DOHH2 (cell line): ENCODE data around the gene GATC.
A peak's percentile ranks its signal among the peaks of the same experiment; 100 is the strongest.

Source experiments
- H3F3A ChIP-seq: fragments of 200-600 bp; sonication (generic), shearing (Covaris generic); 2 replicates; pipeline ENCODE4 v1.6.0; 2016; ENCODE audit warnings: antibody characterized with exemption, mild to moderate bottlenecking; ENCODE audit not compliant: control insufficient read depth, insufficient read depth
- H3K27ac ChIP-seq: fragments of 200-600 bp; sonication (generic); 2 replicates; pipeline ENCODE4 v1.5.1; 2014; ENCODE audit warnings: low read depth, mild to moderate bottlenecking, low read length, moderate library complexity
- H3K27me3 ChIP-seq: fragments of 200-600 bp; sonication (generic); 2 replicates; pipeline ENCODE4 v1.6.1; 2014; ENCODE audit warnings: mild to moderate bottlenecking, low read length, mixed read lengths; ENCODE audit not compliant: control insufficient read depth
- H3K36me3 ChIP-seq: fragments of 200-600 bp; sonication (generic); 2 replicates; pipeline ENCODE4 v1.6.1; 2014; ENCODE audit warnings: mild to moderate bottlenecking, low read length, moderate library complexity, mixed read lengths; ENCODE audit not compliant: control insufficient read depth
- H3K4me1 ChIP-seq: fragments of 200-600 bp; sonication (generic); 2 replicates; pipeline ENCODE4 v1.6.1; 2014; ENCODE audit warnings: mild to moderate bottlenecking, low read length, mixed read lengths; ENCODE audit not compliant: control insufficient read depth
- H3K4me2 ChIP-seq: fragments of 200-600 bp; sonication (generic); 2 replicates; pipeline ENCODE4 v1.6.0; 2014; ENCODE audit warnings: mild to moderate bottlenecking, low read length, moderate library complexity
- H3K4me3 ChIP-seq: fragments of 200-600 bp; sonication (generic); 2 replicates; pipeline ENCODE4 v1.5.1; 2014; ENCODE audit warnings: mild to moderate bottlenecking, low read length, mixed read lengths
- H3K79me2 ChIP-seq: fragments of 200-600 bp; sonication (generic); 2 replicates; pipeline ENCODE4 v1.6.1; 2014; ENCODE audit warnings: mild to moderate bottlenecking, low read length, mixed read lengths; ENCODE audit not compliant: control insufficient read depth
- H3K9me2 ChIP-seq: fragments of 200-600 bp; sonication (generic); replicated peaks from 2 replicates; pipeline ENCODE4 v1.6.1; 2014; ENCODE audit warnings: mild to moderate bottlenecking, low read length, mixed read lengths; ENCODE audit not compliant: control insufficient read depth
- H3K9me3 ChIP-seq: fragments of 200-600 bp; sonication (generic); 2 replicates; pipeline ENCODE4 v1.6.1; 2014; ENCODE audit warnings: antibody characterized with exemption, low read length, mixed read lengths; ENCODE audit not compliant: control insufficient read depth, insufficient read depth
- H4K20me1 ChIP-seq: fragments of 200-600 bp; sonication (generic); 2 replicates; pipeline ENCODE4 v1.6.0; 2014; ENCODE audit warnings: low read depth, mild to moderate bottlenecking, antibody characterized with exemption, low read length, moderate library complexity; ENCODE audit not compliant: control insufficient read depth, insufficient read depth
- CTCF ChIP-seq: fragments of 200-600 bp; sonication (generic); IDR thresholded peaks from one replicate; pipeline ENCODE4 v1.5.1; 2014; ENCODE audit warnings: antibody characterized with exemption, mild to moderate bottlenecking, low read depth, low read length; ENCODE audit not compliant: poor library complexity, severe bottlenecking
- EZH2phosphoT487 ChIP-seq: fragments of 200-600 bp; sonication (generic); IDR thresholded peaks from 2 replicates; pipeline ENCODE4 v1.6.1; 2017; ENCODE audit warnings: borderline replicate concordance, mild to moderate bottlenecking, antibody characterized with exemption, low read length, moderate library complexity, mixed read lengths

Gene GATC

GRCh38 chr12:120429368-120429767 is 16.9 kb upstream of the GATC start:
- no peaks in the 10 kb centered on the region for H3K79me2 ChIP-seq
- no peaks in the 10 kb centered on the region for H3K9me2 ChIP-seq
- H3F3A ChIP-seq = no peaks in the 10 kb centered on the region
- H3K27me3 ChIP-seq = 0 out of 2 replicates have a peak, but pooled peaks cover 6% of the 10 kb centered on the region
- peaks cover 4% of the 10 kb centered on the region for H3K4me1 ChIP-seq
- no peak for TF ChIP-seq CTCF
- H3K9me3 ChIP-seq = no peaks in the 10 kb centered on the region
- H3K4me2 ChIP-seq = no peak overlapping the region
- H4K20me1 ChIP-seq = no peaks in the 10 kb centered on the region
- no peaks in the 10 kb centered on the region for H3K36me3 ChIP-seq
- no peak overlapping the region for H3K4me3 ChIP-seq
- H3K27ac ChIP-seq = no peak overlapping the region

GRCh38 chr12:120432772-120433525 is 13.3 kb upstream of the GATC start:
- Histone ChIP-seq H3K4me3 (no peak overlapping the region), H4K20me1 (no peaks in the 10 kb centered on the region), H3K4me1 (peaks cover 4% of the 10 kb centered on the region), H3F3A (no peaks in the 10 kb centered on the region), H3K79me2 (peaks cover 10% of the 10 kb centered on the region), H3K27me3 (0 out of 2 replicates have a peak, but pooled peaks cover 3% of the 10 kb centered on the region), H3K9me2 (no peaks in the 10 kb centered on the region), H3K4me2 (peak overlapping the region; percentile 24; the same call in 1 of the 2 replicates), H3K36me3 (peaks cover 3% of the 10 kb centered on the region; the same call in 1 of the 2 replicates), H3K27ac (no peak overlapping the region), H3K9me3 (no peaks in the 10 kb centered on the region)
- no peak for TF ChIP-seq CTCF
- no peak for TF ChIP-seq EZH2phosphoT487

GRCh38 chr12:120437735-120438494 is 8.3 kb upstream of the GATC start, which contains the start of gene COX6A1:
Gene COX6A1, plus strand, starts transcription at chr12:120438113. Its CDS starts 14 bp downstream, at chr12:120438127.
- H3K4me2 ChIP-seq = peak within 1 kb of the TSS; percentile 70
- peak within 1 kb of the TSS; percentile 80 for H3K27ac ChIP-seq
- no peaks in the 10 kb centered on the region for H3K9me2 ChIP-seq
- peaks cover 15% of the 10 kb centered on the region for H3F3A ChIP-seq
- no peaks in the 10 kb centered on the region for H3K9me3 ChIP-seq
- peaks cover 54% of the 10 kb centered on the region for H3K79me2 ChIP-seq
- TF ChIP-seq CTCF (no peak), EZH2phosphoT487 (no peak)
- peaks cover 34% of the 10 kb centered on the region for H3K36me3 ChIP-seq
- H3K4me1 ChIP-seq = peaks cover 18% of the 10 kb centered on the region
- no peaks in the 10 kb centered on the region for H3K27me3 ChIP-seq
- H3K4me3 ChIP-seq = peak within 1 kb of the TSS; percentile 82
- H4K20me1 ChIP-seq = peaks cover 6% of the 10 kb centered on the region; the same call in 1 of the 2 replicates
